Measurements from ENCODE around the gene BPIFB6.

BPIFB6 gene

GRCh38 chr20:33064572-33065287, 33.3 kb downstream of the BPIFB6 start:
- DNase-seq, result no peak

GRCh38 chr20:33065785-33066184, 34.3 kb downstream of the BPIFB6 start:
- DNase-seq, result no peak

DNA sequence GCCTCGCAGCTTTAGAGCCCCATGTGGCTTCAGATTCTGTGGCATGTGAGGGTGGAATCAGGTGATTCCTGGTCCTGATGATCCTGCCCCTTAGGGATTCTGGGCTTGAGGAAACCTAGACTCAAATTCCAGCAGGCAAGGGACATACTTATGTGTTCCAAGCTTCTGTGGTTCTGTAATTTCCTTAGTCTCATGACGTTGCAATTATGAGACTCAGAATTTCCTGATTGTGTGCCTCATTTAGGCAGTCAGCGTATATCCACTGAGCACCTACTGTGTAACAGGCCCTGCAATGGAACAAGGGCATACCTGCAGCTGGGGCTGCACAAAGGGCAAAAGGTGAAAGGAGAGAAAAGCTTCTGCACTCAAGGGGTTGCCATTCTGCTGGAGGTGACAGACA, 36.4 kb downstream of the BPIFB6 start:
- DNase-seq, result no peak

- DNase-seq, result no peak
These were observed 36.9 kb downstream of the BPIFB6 start for GRCh38 chr20:33068251-33068939.

GRCh38 chr20:33069673-33070072, 38.2 kb downstream of the BPIFB6 start:
- no peak for DNase-seq

DNA sequence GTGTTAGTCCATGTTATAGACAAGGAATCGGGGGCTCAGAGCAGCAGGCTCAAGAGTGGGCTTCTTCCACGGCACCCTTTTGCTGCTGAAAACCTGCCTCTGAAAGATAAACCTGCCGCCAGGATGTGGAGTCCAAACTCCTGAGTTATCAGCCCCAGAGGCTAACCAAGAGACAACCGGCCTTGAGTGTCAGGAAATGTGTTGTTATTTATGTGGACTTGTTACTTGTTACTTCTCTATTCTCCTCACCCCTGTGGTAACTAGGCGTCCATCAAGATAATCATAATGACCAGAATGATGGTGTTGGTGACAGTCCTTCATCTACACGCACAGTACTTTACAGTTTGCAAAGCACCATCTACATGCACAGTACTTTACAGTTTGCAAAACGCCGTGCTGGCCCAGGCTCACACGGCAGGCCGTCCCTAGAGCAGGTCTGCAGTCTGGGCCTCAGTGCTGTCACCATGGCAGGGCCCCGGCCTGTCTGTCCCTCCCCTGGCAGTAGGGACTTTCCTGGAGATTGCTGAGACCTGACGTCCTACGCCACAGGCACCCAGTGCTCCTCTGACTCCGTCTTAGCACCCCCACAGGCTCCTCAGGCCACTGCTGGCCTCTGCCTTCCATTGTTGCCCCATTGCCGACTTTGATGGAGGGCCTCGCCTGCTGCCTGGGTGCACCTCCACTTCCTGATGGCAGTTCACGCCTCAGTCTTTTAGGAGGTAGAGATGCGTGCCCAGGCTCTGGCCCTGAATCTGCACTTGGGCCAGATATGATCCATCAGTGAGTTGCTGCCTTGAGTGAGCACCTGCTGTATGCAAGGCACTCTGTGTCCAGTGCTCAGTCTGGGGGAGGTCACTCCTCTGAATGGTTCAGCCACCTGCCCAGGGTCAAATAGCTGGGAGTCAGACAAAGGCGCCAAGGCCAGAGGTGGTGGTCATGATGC, 38.9 kb downstream of the BPIFB6 start:
- DNase-seq, result no peak

GRCh38 chr20:33071198-33071597, 39.8 kb downstream of the BPIFB6 start:
- DNase-seq, result no peak

GRCh38 chr20:33072362-33072761, 40.9 kb downstream of the BPIFB6 start:
- DNase-seq, result no peak

GRCh38 chr20:33072813-33073212, 41.4 kb downstream of the BPIFB6 start:
- no peak for DNase-seq

DNA sequence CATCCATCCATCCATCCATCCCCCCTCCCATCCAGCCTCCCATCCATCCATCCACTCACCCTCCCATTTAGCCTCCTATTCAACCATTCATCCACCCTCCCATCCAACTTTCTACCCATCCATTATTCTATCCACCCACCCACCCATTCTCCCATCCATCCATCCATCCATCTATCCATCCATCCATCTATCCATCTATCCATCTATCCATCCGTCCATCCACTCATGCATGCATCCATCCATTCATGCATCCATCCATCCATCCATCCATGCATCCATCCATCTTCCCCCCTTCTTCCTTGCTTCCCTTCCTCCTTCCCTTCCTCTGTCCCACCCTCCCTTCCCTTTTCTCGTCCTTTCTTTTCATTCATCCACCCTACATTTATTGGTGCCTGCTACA, 43.2 kb downstream of the BPIFB6 start:
- no peak for DNase-seq

DNA sequence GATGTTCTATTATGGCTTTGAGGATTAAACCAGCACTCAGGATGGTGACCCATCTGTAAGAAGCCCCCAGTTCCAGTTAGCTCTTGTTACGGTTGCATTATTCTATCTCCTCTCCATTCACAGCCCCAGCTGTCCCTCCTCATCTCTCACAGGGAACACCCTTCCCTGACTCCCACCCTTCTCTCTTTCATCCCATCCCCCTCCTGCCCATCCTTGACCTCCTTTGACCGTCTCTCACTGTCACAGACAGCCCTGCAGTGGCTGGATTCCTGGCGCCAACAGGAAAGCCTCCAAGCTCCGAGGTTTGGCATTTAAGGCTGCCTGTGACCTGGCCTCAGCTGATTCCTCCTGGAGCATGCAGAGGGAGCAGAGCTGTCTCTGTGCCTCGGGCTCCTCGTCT, 43.8 kb downstream of the BPIFB6 start:
- DNase-seq, result no peak

DNA sequence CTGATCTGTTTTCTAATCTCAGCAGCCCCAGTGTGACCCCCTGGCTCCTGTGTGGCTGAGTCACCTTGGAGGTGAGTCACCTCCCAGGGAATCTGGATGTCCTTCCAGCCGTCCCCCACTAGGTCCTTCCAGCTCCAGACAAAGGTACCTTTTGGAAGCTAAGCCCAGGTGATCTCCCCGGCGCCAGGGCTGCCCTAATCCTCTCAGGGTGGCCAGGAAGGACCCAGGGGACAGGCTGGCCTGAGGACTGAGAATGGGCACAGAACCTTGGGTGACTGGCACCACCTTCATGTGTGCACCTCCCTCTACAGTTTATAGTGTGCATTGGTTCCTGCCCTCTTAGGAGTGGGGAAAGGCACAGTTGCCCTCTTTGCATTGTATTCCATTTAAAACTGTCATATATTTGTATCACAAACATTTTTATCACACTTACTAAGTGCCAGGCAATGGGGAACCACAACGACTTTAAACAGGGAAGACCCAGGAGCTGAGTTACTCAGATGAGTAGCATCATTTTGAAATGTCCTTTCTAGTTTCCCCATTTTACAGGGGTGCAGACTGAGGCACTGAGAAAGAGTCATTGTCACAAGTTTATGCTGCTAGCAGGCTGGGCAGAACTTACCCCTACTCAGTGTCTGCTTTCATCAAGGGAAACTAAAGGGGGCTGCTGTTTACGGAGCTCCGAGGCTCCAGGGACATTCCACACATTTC, 45.4 kb downstream of the BPIFB6 start:
- peak in 3 of 14 donors; percentile 1 to 5 (median 5) for DNase-seq

DNA sequence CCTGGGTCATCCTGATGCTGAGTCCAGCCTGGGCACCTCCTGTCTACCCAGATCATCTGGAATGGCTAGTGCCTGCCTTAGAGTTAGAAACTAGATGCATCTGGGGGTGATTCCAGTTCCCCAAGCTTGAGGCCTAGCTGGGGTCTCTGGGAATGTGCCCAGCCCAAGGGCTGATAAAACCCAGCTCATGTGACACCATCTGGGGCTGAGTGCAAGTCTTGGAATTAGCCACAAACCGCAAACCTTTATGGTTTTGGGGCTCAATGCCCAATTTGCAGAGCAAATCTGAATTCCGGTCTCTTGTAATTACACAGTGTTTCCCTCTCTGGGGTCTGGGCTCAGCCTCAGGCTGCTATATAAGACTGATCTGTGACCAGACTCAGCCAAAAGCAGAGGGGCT, 47.8 kb downstream of the BPIFB6 start, which contains the start of gene BPIFB4:
BPIFB4 (plus strand) TSS at position 385 of the 400 bp plus-strand sequence. CDS start 1,884 bp downstream, outside the sequence.
- no peak for DNase-seq

DNA sequence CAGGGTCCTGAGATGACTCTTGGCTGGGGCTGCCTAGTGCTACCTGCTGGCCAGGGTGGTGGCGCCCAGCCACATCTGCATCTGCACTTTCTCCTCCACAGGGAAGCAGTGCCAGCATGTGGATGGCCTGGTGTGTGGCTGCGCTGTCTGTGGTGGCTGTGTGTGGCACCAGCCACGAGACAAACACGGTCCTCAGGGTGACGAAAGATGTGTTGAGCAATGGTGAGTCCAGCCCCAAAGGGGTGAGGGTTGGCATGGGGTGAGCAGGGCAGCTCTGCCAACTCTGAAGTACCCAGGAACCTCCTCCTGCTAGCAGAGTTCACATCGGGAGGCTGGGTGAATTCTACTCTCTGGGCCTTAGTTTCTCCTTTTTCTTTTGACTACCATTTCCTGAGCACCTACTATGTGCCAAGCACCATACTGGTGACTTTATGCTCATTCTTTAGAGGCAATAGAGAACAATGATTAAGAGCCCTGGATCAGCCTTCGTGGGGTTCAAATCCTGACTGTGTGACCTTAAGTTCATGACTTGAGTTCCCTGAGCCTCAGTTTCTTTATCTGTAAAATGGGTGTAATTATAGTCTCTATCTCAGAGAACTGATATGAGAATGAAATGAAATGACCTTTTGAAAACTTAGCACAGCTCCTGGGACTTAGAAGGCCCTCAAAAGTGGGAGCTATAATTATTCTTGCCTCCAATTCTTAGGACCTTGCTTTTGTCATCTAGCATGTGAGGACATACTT, 50.1 kb downstream of the BPIFB6 start:
- no peak for DNase-seq

DNA sequence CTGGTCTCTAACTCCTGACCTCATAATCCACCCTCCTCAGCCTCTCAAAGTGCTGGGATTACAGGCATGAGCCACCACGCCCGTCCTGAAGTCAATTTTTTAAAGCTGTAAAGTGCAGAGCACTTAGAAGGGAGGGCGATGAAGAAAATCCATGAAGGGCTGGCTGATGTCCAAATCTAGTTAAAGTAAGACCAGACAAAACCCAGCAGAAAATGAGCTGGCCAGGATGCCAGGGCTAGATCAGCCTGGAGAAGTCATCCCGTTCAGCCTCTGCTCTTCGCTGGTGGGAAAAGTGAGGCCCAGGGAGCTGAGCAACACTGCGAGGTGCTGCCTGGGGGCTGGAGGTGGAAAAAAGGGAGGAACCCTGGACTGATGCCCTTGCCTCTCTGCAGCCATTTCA, 51.1 kb downstream of the BPIFB6 start:
- DNase-seq, result no peak

- DNase-seq, result no peak
These were observed 52.3 kb downstream of the BPIFB6 start for GRCh38 chr20:33083544-33084340.

DNA sequence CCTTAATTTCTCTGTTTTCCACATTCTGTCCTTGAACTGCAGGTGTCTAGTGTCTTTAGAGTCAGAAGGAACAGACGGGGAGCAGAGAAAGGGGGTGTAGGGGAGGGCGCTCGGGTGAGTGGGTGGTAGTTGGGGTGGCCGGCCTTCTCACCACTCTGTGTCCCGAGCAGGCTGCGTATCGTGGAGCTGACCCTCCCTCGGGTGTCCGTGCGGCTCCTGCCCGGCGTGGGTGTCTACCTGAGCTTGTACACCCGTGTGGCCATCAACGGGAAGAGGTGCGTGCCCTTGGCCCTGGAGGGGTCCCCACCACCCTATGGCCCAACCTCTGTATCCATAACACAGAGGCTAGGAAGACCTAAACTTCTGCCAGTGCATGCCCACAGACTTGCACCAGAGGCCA, 53.3 kb downstream of the BPIFB6 start:
- DNase-seq, result no peak

DNA sequence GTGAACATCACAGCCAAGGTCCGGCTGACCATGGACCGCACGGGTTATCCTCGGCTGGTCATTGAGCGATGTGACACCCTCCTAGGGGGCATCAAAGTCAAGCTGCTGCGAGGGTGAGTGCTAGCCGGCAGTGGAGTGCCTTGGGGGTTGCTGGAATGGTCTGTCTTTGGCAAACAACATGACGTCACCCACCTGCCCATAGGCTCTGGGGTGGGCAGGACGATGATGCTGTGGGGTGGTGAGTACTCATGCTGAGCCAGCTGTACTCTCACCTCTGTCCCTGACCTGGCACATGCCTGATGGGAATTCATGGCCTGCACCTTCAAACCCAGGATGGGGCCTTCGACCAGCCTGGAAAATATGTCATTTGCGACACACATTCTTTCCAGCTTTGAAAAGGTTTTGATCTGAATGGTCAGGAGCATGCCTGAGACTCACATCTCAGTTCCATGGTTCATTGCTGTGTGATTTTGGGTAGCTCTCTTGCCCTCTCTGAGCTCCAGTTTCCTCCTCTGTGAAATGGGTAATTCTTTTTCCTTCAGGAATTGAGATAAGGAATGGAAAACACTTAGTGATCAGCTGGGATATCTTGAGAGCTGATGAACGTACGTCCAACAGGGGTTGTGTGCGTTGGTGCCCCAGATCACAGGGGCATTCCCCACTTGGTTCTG, 54.7 kb downstream of the BPIFB6 start:
- DNase-seq, result no peak

DNA sequence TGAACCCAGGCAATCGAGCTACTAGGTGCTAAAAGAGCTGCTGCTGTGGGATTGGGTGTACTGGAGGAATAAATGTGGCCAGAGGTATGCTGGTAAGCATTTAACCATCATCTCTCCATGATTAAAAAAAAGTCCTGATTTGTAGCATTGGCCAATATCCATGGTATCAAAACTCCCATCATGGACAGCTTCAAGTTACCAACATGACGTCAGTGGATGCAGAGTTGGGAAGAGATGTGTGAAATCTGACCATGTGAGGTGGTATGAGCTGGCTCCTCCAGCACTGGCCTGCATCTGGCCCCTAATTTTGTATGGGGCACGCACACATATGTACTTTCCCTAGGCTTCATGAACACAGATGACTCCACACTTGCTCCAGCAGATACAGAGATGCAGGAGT, 59.7 kb downstream of the BPIFB6 start:
- DNase-seq, result no peak

DNA sequence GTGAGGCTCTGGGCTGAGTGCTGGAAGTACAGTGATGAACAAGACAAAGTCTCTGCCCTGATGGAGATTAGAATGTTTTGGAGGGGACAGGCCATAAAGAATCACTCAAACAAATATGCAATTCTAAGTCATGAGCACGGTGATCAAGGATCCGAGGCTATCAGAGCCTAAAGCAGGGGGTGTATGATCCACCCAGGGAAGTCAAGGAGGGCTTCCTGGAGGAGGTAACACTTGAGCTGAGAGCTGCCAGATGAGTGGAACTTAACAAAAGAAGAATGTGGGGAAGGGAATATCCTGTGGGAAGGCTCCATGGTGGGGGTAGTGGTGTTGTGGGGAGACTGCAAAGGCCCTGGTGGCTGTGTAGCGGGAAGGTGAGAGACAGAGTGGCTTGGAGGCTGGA, 60.2 kb downstream of the BPIFB6 start:
- DNase-seq, result no peak

Data from C1 segment of cervical spinal cord (tissue), 14 donors.